A549 (cell line): Measurements from ENCODE around the gene IFT88. TPM values are rescaled to one million over a fixed set of nuclear protein-coding genes. Genes with fewer than 3 reads are reported as not detected.
"Not testable (repeated sequence)": the region's sequence is repeated elsewhere in the genome, so short reads cannot be mapped to it uniquely, and the experiment has no call there.

ENCODE experiments used
- ATAC-seq, 2 experiments: fragments of 200-7000 bp in 1 of 2; fragments of >200 bp in 1 of 2; cut with Nextera tagmentation in 1 of 2; cut with Tn5 transposase in 1 of 2; 3 replicates each; pipeline versions ENCODE4 v1.8.0 to v1.9.1; 2018 to 2020; ENCODE audit warnings: mild to moderate bottlenecking in 1 of 2, moderate library complexity in 1 of 2
- CTCF ChIA-PET: fragments of 300-600 bp; sonication (Branson Sonifier 250); formaldehyde crosslinking; extraction: SDS; loops from one replicate; lab custom pipeline; 2021; ENCODE audit warnings: antibody characterized with exemption, inconsistent platforms; lab: Yijun Ruan, JAX
- POLR2A ChIA-PET: fragments of 350-600 bp; formaldehyde crosslinking; extraction: SDS; loops from one replicate; lab custom pipeline; 2021; ENCODE audit warnings: antibody characterized with exemption, inconsistent platforms; lab: Yijun Ruan, JAX
- DNase-seq, 2 experiments: peaks; one replicate each; pipeline versions ENCODE4 v3.0.0 to v3.0.0-alpha.2; 2011 to 2016; ENCODE audit warnings: low read depth in 1 of 2, low spot score in 1 of 2
- FAIRE-seq: peaks from 2 replicates; lab custom pipeline; 2011; peaks lifted over from hg19 to GRCh38; lab: Jason Lieb, UNC
- H3K27ac ChIP-seq, 2 experiments: fragments of >200 bp; sonication (Bioruptor Twin); formaldehyde crosslinking; 3 replicates each; pipeline ENCODE4 v1.5.1; 2016 to 2017
- H3K4me1 ChIP-seq: fragments of >200 bp; sonication (Bioruptor Twin); formaldehyde crosslinking; 3 replicates; pipeline ENCODE4 v1.6.1; 2016
- H3K4me2 ChIP-seq: fragments of >200 bp; sonication (Bioruptor Twin); formaldehyde crosslinking; 3 replicates; pipeline ENCODE4 v1.6.1; 2016
- H3K4me3 ChIP-seq: fragments of >200 bp; sonication (Bioruptor Twin); formaldehyde crosslinking; 3 replicates; pipeline ENCODE4 v1.5.1; 2016
- H3K9me3 ChIP-seq: fragments of >200 bp; sonication (Bioruptor Twin); formaldehyde crosslinking; 3 replicates; pipeline ENCODE4 v1.6.1; 2016
- CBX2 ChIP-seq: fragments of 200-600 bp; sonication (generic); IDR thresholded peaks from 2 replicates; pipeline ENCODE4 v1.6.1; 2016; ENCODE audit warnings: low read depth, mild to moderate bottlenecking, borderline replicate concordance
- EHF ChIP-seq: fragments of 250-450 bp; sonication (Bioruptor Pico); IDR thresholded peaks from 2 replicates; pipeline ENCODE4 v1.5.0; 2020; ENCODE audit warnings: mild to moderate bottlenecking
- EHMT2 ChIP-seq: fragments of 200-600 bp; sonication (generic); IDR thresholded peaks from 2 replicates; pipeline ENCODE4 v1.6.1; 2016; ENCODE audit warnings: antibody characterized with exemption, low read depth, mild to moderate bottlenecking, moderate library complexity
- ELK1 ChIP-seq: fragments of 150-350 bp; IDR thresholded peaks from 2 replicates; pipeline ENCODE4 v1.6.1; 2014; ENCODE audit warnings: low read depth, mild to moderate bottlenecking, low read length
- ESRRA ChIP-seq: fragments of 150-350 bp; IDR thresholded peaks from 2 replicates; pipeline ENCODE4 v1.6.1; 2014; ENCODE audit warnings: mild to moderate bottlenecking, low read length, borderline replicate concordance
- FOSB ChIP-seq: fragments of 250-450 bp; sonication (Bioruptor Pico); IDR thresholded peaks from 2 replicates; pipeline ENCODE4 v1.5.0; 2020; ENCODE audit warnings: mild to moderate bottlenecking, moderate library complexity
- FOXS1 ChIP-seq: fragments of 250-450 bp; sonication (Bioruptor Pico); IDR thresholded peaks from 2 replicates; pipeline ENCODE4 v1.5.0; 2020; ENCODE audit warnings: mild to moderate bottlenecking, moderate library complexity
- HEYL ChIP-seq: fragments of 250-450 bp; sonication (Bioruptor Pico); IDR thresholded peaks from 2 replicates; pipeline ENCODE4 v1.8.0; 2021; ENCODE audit warnings: mild to moderate bottlenecking, moderate library complexity
- HMGXB4 ChIP-seq: fragments of 250-450 bp; sonication (Bioruptor Pico); IDR thresholded peaks from 2 replicates; pipeline ENCODE4 v1.5.0; 2021; ENCODE audit warnings: mild to moderate bottlenecking, moderate library complexity, borderline replicate concordance
- KDM5A ChIP-seq: fragments of 200-600 bp; sonication (generic); IDR thresholded peaks from 2 replicates; pipeline ENCODE4 v1.6.1; 2016; ENCODE audit warnings: antibody characterized with exemption, mild to moderate bottlenecking
- MAFK ChIP-seq: fragments of 450-650 bp; IDR thresholded peaks from 2 replicates; pipeline ENCODE4 v1.6.1; 2014; ENCODE audit not compliant: partially characterized antibody
- MAZ ChIP-seq: fragments of 150-350 bp; IDR thresholded peaks from 2 replicates; pipeline ENCODE4 v1.6.1; 2014; ENCODE audit warnings: antibody characterized with exemption, low read depth, low read length, borderline replicate concordance
- MYC ChIP-seq: IDR thresholded peaks from 2 replicates; pipeline ENCODE4 v1.6.1; 2012; ENCODE audit warnings: mild to moderate bottlenecking, inconsistent platforms, low read length, improper control_type of control experiment, borderline replicate concordance
- NFE2L2 ChIP-seq: fragments of 150-350 bp; conservative IDR thresholded peaks from 2 replicates; pipeline ENCODE4 v1.6.1; 2014; ENCODE audit warnings: low read length
- NR3C1 ChIP-seq: fragments of >200 bp; sonication (Bioruptor Twin); formaldehyde crosslinking; IDR thresholded peaks from 3 replicates; pipeline ENCODE4 v1.6.1; 2017
- PBX3 ChIP-seq: IDR thresholded peaks from 2 replicates; pipeline ENCODE4 v1.6.1; 2012
- PHF8 ChIP-seq: fragments of 200-600 bp; sonication (generic); IDR thresholded peaks from 2 replicates; pipeline ENCODE4 v1.6.1; 2016; ENCODE audit warnings: low read depth, mild to moderate bottlenecking, antibody characterized with exemption, moderate library complexity, borderline replicate concordance
- POLR2A ChIP-seq: IDR thresholded peaks from 2 replicates; pipeline ENCODE4 v1.6.1; 2012; ENCODE audit warnings: mild to moderate bottlenecking, low read length
- POLR2AphosphoS2 ChIP-seq: conservative IDR thresholded peaks from 2 replicates; pipeline ENCODE4 v1.6.1; 2012; ENCODE audit warnings: low read length, improper control_type of control experiment, inconsistent platforms
- RARB ChIP-seq: fragments of 250-450 bp; sonication (Bioruptor Pico); IDR thresholded peaks from 2 replicates; pipeline ENCODE4 v1.8.0; 2021; ENCODE audit warnings: mild to moderate bottlenecking, moderate library complexity
- RFX5 ChIP-seq: fragments of 450-650 bp; IDR thresholded peaks from 2 replicates; pipeline ENCODE4 v1.7.1; 2014; ENCODE audit warnings: antibody characterized with exemption, mild to moderate bottlenecking, moderate library complexity
- SMC3 ChIP-seq: fragments of >200 bp; sonication (Bioruptor Twin); formaldehyde crosslinking; IDR thresholded peaks from 3 replicates; pipeline ENCODE4 v1.6.1; 2018; ENCODE audit warnings: inconsistent platforms
- USF2 ChIP-seq: fragments of 450-650 bp; IDR thresholded peaks from 2 replicates; pipeline ENCODE4 v1.6.1; 2014; ENCODE audit warnings: antibody characterized with exemption
- ZNF302 ChIP-seq: fragments of 250-450 bp; sonication (Bioruptor Pico); IDR thresholded peaks from 2 replicates; pipeline ENCODE4 v1.9.0; 2021; ENCODE audit warnings: inconsistent platforms, mild to moderate bottlenecking, moderate library complexity
- WGBS: methylation state at CpG from one replicate; pipeline ENCODE4 v1.1.6; 2017; ENCODE audit errors: missing lambda C conversion rate; 5-methylcytosine and 5-hydroxymethylcytosine counted together
- polyA plus RNA-seq, 4 experiments: library from polyadenylated mRNA; depleted of rRNA in 3 of 4; stranded (reverse); fragments of >200 nt; fragmentation: RNase III in 1 of 4; extraction: RNeasy Plus Mini Kit Qiagen cat#74134 plus additional on column Dnase treatment in 1 of 4; gene quantifications; 2 replicates in 3 of 4; 3 replicates in 1 of 4; pipeline ENCODE4 v1.2.3, GENCODE V29; 2011 to 2017

IFT88 gene
- polyA plus RNA-seq, 2 of the 4 experiments (the other 2 are of a cell fraction), result 13.2 to 19.1 TPM

- CTCF ChIA-PET, DNase-seq, H3K27ac ChIP-seq, H3K4me3 ChIP-seq, POLR2A ChIA-PET, H3K4me2 ChIP-seq, H3K4me1 ChIP-seq, FAIRE-seq, ATAC-seq, H3K9me3 ChIP-seq: not testable (repeated sequence)
- WGBS, result 87% methylated on average over 5 of the region's 5 CpGs
Observed at GRCh38 chr13:20681481-20681880, 114.5 kb downstream of the IFT88 start.

- 94% methylated on average over 1 of the region's 1 CpG for WGBS
- Histone ChIP-seq H3K4me2 (no peak overlapping the region), H3K4me3 (no peak overlapping the region), H3K4me1 (no peaks in the 10 kb centered on the region), H3K27ac (no peak overlapping the region)
- ATAC-seq (no peak), DNase-seq (no peak), FAIRE-seq (no peak)
- CTCF ChIA-PET, result no interaction called here
- POLR2A ChIA-PET, result no interaction called here
- TF ChIP-seq FOXS1 (CRISPR knock-in tag) (no peak), PHF8 (no peak), RFX5 (no peak), MYC (no peak), POLR2A (no peak), PBX3 (no peak), KDM5A (no peak), SMC3 (no peak), FOSB (no peak), USF2 (no peak), EHF (no peak), ELK1 (no peak), CBX2 (no peak), HEYL (CRISPR knock-in tag) (no peak), POLR2AphosphoS2 (no peak), ZNF302 (no peak), NFE2L2 (no peak), MAZ (no peak), EHMT2 (no peak)
- TF ChIP-seq, all 56 proteins: peak for 0
- H3K9me3 ChIP-seq, result no peaks in the 10 kb centered on the region
Observed at GRCh38 chr13:20682061-20682460, 115.1 kb downstream of the IFT88 start.

GRCh38 chr13:20684041-20684440 is 117.1 kb downstream of the IFT88 start:
- ChIA-PET POLR2A (no interaction called here), CTCF (no interaction called here)
- DNase-seq, result no peak
- no peak for FAIRE-seq
- H3K4me2 ChIP-seq, result no peak overlapping the region
- no peak overlapping the region for H3K27ac ChIP-seq
- H3K4me1 ChIP-seq, result no peaks in the 10 kb centered on the region
- no peak for ATAC-seq
- H3K4me3 ChIP-seq, result no peak overlapping the region
- TF ChIP-seq NR3C1, result no peak
- TF ChIP-seq ESRRA, result no peak
- no peak for TF ChIP-seq CBX2
- TF ChIP-seq HMGXB4, result no peak
- no peak for TF ChIP-seq EHF
- no peak for TF ChIP-seq MYC
- TF ChIP-seq ZNF302, result no peak
- no peak for TF ChIP-seq PBX3
- no peak for TF ChIP-seq RARB (CRISPR knock-in tag)
- no peak for TF ChIP-seq MAFK
- no peaks in the 10 kb centered on the region for H3K9me3 ChIP-seq
- 93% methylated on average over 4 of the region's 4 CpGs for WGBS
